ENCODE measurements around the gene SRCIN1. TPM values are rescaled to one million over a fixed set of nuclear protein-coding genes. Genes with fewer than 3 reads are reported as not detected.

SRCIN1 gene
- total RNA-seq, 2 donors from 2014 or later: 1.1 to 1.2 TPM

Other genes starting within 250 kb of the SRCIN1 start
- gene ARHGAP23, start 177.5 kb downstream of the SRCIN1 start, total RNA-seq: 1 to 10 TPM in 1 of 2 donors, under 1 TPM in 1; 0.43 to 1.3 TPM
- 10 to 100 TPM; 27.5 to 31.3 TPM for gene EPOP, start 69.0 kb upstream of the SRCIN1 start, total RNA-seq
- 100 to 1,000 TPM; 204 to 288 TPM for gene MLLT6, start 99.3 kb upstream of the SRCIN1 start, total RNA-seq
- 10 to 100 TPM; 32.7 to 40.7 TPM for gene CISD3, start 124.4 kb upstream of the SRCIN1 start, total RNA-seq
- 1 to 10 TPM; 3.1 to 6.9 TPM for gene PCGF2, start 142.4 kb upstream of the SRCIN1 start, total RNA-seq
- gene PSMB3, start 146.8 kb upstream of the SRCIN1 start, total RNA-seq: 100 to 1,000 TPM; 339 to 405 TPM
- gene PIP4K2B, start 193.6 kb upstream of the SRCIN1 start, total RNA-seq: 10 to 100 TPM; 38.4 to 45.5 TPM
- 10 to 100 TPM; 19.2 to 41.9 TPM for gene CWC25, start 219.4 kb upstream of the SRCIN1 start, total RNA-seq
- 1,000 to 10,000 TPM; 1,602 to 2,658 TPM for gene RPL23, start 247.8 kb upstream of the SRCIN1 start, total RNA-seq